Measurements from ENCODE around the gene OAS2.

GRCh38 chr12:113049976-113050742 lies 71.8 kb downstream of the OAS2 start:
- TF ChIP-seq EZH2 (IDR thresholded peaks at IDR 0.05) (no peak), POLR2AphosphoS5 (IDR thresholded peaks at IDR 0.05; ENCODE audit: borderline replicate concordance, low read depth, low read length) (no peak)

Measured in SK-N-MC (cell line).